HEK293 (cell line): Measurements from ENCODE around the gene UPK1A.

Source experiments
- HOXD13 ChIP-seq: sonication (generic); formaldehyde crosslinking; IDR thresholded peaks from 2 replicates; pipeline ENCODE4 v1.8.0; 2022; ENCODE audit warnings: missing genetic modification reagents, borderline replicate concordance
- WT1 ChIP-seq: fragments of 450-650 bp; formaldehyde crosslinking; IDR thresholded peaks from 2 replicates; pipeline ENCODE4 v1.5.1; 2016; ENCODE audit warnings: missing biosample characterization, missing genetic modification characterization
- ZEB2 ChIP-seq: fragments of 450-650 bp; formaldehyde crosslinking; IDR thresholded peaks from 2 replicates; pipeline ENCODE4 v1.5.1; 2016; ENCODE audit warnings: missing biosample characterization, missing genetic modification characterization
- ZFP37 ChIP-seq: fragments of 450-650 bp; formaldehyde crosslinking; IDR thresholded peaks from 2 replicates; pipeline ENCODE4 v1.5.1; 2016; ENCODE audit warnings: missing biosample characterization, missing genetic modification characterization
- ZNF121 ChIP-seq: fragments of 450-650 bp; formaldehyde crosslinking; IDR thresholded peaks from 2 replicates; pipeline ENCODE4 v1.5.1; 2016; ENCODE audit warnings: missing biosample characterization, missing genetic modification characterization
- ZNF140 ChIP-seq: fragments of 450-650 bp; formaldehyde crosslinking; IDR thresholded peaks from 2 replicates; pipeline ENCODE4 v1.5.1; 2016; ENCODE audit warnings: missing biosample characterization, missing genetic modification characterization
- ZNF146 ChIP-seq: fragments of 450-650 bp; formaldehyde crosslinking; IDR thresholded peaks from 2 replicates; pipeline ENCODE4 v1.5.1; 2016; ENCODE audit warnings: missing biosample characterization, missing genetic modification characterization
- ZNF19 ChIP-seq: fragments of 450-650 bp; formaldehyde crosslinking; IDR thresholded peaks from 2 replicates; pipeline ENCODE4; 2016; ENCODE audit warnings: missing biosample characterization, missing genetic modification characterization, low read depth
- ZNF23 ChIP-seq: fragments of 450-650 bp; formaldehyde crosslinking; IDR thresholded peaks from 2 replicates; pipeline ENCODE4 v1.5.1; 2016; ENCODE audit warnings: missing biosample characterization, missing genetic modification characterization, borderline replicate concordance
- ZNF266 ChIP-seq: fragments of 450-650 bp; formaldehyde crosslinking; IDR thresholded peaks from 2 replicates; pipeline ENCODE4 v1.5.1; 2016; ENCODE audit warnings: missing biosample characterization, missing genetic modification characterization, low read depth
- ZNF501 ChIP-seq: fragments of 450-650 bp; formaldehyde crosslinking; IDR thresholded peaks from 2 replicates; pipeline ENCODE4 v1.5.1; 2016; ENCODE audit warnings: missing biosample characterization, missing genetic modification characterization
- ZNF558 ChIP-seq: fragments of 450-650 bp; formaldehyde crosslinking; IDR thresholded peaks from 2 replicates; pipeline ENCODE4 v1.5.1; 2016; ENCODE audit warnings: missing biosample characterization, missing genetic modification characterization
- ZNF610 ChIP-seq: fragments of 450-650 bp; formaldehyde crosslinking; IDR thresholded peaks from 2 replicates; pipeline ENCODE4 v1.5.1; 2016; ENCODE audit warnings: missing biosample characterization, missing genetic modification characterization, borderline replicate concordance
- ZNF701 ChIP-seq: fragments of 450-650 bp; formaldehyde crosslinking; IDR thresholded peaks from 2 replicates; pipeline ENCODE4 v1.5.1; 2016; ENCODE audit warnings: missing biosample characterization, missing genetic modification characterization
- TF ChIP-seq, protein P1 (sequence below): fragments of 450-650 bp; formaldehyde crosslinking; conservative IDR thresholded peaks from 2 replicates; pipeline ENCODE4 v1.5.1; 2016; ENCODE audit warnings: low read depth, missing biosample characterization, missing genetic modification characterization
- TF ChIP-seq, protein P2 (sequence below): fragments of 450-650 bp; formaldehyde crosslinking; IDR thresholded peaks from 2 replicates; pipeline ENCODE4 v1.5.1; 2016; ENCODE audit warnings: missing biosample characterization, missing genetic modification characterization, low read depth
- TF ChIP-seq, protein P3 (sequence below): fragments of 450-650 bp; formaldehyde crosslinking; IDR thresholded peaks from 2 replicates; pipeline ENCODE4 v1.5.1; 2016; ENCODE audit warnings: missing biosample characterization, missing genetic modification characterization, low read depth
- TF ChIP-seq, protein P4 (sequence below): fragments of 450-650 bp; formaldehyde crosslinking; conservative IDR thresholded peaks from 2 replicates; pipeline ENCODE4 v1.5.1; 2016; ENCODE audit warnings: low read depth, missing biosample characterization, missing genetic modification characterization
- TF ChIP-seq, protein P5 (sequence below): fragments of 450-650 bp; formaldehyde crosslinking; IDR thresholded peaks from 2 replicates; pipeline ENCODE4 v1.5.1; 2016; ENCODE audit warnings: missing biosample characterization, missing genetic modification characterization
- TF ChIP-seq, protein P6 (sequence below): fragments of 450-650 bp; formaldehyde crosslinking; IDR thresholded peaks from 2 replicates; pipeline ENCODE4 v1.5.1; 2016; ENCODE audit warnings: missing biosample characterization, missing genetic modification characterization
- TF ChIP-seq, protein P7 (sequence below): fragments of 450-650 bp; IDR thresholded peaks from 2 replicates; pipeline ENCODE4 v1.5.1; 2018; ENCODE audit warnings: missing biosample characterization, mild to moderate bottlenecking, missing genetic modification characterization

The UPK1A gene

DNA sequence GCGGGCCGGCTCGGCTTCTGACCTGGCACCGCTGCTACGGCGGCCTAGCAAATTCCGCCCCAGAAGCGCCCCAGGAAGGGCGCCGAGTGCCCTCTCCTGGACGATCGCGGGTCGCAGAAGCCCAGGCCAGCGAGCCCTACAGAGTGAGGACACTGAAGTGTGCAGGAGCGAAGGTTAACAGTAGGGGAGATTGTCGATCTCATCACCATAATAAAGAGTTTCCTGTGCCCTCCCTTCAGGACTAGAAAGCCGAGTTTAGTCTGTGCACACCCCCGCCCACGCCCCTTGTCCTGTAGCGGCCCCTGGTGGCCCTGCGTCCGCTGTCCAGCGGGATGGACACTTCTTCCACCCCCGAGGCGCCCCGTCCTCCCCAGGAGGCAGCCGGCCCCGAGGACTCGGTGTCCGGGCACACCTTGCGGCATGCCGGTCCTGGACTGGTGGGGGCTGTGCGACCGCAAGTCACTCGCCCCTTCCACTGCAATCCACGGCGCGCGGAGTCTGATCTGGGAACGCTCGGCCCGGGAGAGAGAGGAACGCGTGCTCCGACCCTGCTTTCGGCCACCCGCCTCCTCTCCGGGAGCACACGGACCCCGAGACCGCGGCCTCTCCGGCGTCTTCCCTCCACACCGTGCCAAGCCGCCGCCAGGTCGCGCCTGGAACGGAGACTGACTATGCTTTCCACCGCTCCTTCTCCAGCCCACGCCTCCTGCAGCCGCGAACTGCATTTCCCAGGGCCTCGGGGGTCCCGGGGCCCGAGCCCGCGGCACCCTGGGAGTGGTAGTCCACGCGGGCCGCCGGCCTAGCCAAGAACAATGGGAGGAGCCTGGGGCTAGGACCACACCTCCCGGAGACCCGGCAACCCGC is 50.7 kb downstream of the UPK1A start (continued):
- TF ChIP-seq ZNF501 (tag by site-specific recombination) (peak; percentile 99), ZNF140 (no peak), WT1 (tag by site-specific recombination) (peak; percentile 68; the same call in 1 of the 2 replicates), ZNF266 (no peak), ZNF23 (tag by site-specific recombination) (no peak), ZEB2 (tag by site-specific recombination) (peak; percentile 98), ZNF121 (peak; percentile 70; the same call in 1 of the 2 replicates), ZNF701 (no peak), ZNF19 (tag by site-specific recombination) (no peak), ZNF146 (tag by site-specific recombination) (peak; percentile 57; the same call in 1 of the 2 replicates), ZFP37 (tag by site-specific recombination) (peak; percentile 97), ZNF558 (tag by site-specific recombination) (no peak), ZNF610 (tag by site-specific recombination) (peak; percentile 95), HOXD13 (no peak)
- TF ChIP-seq, protein P1, sequence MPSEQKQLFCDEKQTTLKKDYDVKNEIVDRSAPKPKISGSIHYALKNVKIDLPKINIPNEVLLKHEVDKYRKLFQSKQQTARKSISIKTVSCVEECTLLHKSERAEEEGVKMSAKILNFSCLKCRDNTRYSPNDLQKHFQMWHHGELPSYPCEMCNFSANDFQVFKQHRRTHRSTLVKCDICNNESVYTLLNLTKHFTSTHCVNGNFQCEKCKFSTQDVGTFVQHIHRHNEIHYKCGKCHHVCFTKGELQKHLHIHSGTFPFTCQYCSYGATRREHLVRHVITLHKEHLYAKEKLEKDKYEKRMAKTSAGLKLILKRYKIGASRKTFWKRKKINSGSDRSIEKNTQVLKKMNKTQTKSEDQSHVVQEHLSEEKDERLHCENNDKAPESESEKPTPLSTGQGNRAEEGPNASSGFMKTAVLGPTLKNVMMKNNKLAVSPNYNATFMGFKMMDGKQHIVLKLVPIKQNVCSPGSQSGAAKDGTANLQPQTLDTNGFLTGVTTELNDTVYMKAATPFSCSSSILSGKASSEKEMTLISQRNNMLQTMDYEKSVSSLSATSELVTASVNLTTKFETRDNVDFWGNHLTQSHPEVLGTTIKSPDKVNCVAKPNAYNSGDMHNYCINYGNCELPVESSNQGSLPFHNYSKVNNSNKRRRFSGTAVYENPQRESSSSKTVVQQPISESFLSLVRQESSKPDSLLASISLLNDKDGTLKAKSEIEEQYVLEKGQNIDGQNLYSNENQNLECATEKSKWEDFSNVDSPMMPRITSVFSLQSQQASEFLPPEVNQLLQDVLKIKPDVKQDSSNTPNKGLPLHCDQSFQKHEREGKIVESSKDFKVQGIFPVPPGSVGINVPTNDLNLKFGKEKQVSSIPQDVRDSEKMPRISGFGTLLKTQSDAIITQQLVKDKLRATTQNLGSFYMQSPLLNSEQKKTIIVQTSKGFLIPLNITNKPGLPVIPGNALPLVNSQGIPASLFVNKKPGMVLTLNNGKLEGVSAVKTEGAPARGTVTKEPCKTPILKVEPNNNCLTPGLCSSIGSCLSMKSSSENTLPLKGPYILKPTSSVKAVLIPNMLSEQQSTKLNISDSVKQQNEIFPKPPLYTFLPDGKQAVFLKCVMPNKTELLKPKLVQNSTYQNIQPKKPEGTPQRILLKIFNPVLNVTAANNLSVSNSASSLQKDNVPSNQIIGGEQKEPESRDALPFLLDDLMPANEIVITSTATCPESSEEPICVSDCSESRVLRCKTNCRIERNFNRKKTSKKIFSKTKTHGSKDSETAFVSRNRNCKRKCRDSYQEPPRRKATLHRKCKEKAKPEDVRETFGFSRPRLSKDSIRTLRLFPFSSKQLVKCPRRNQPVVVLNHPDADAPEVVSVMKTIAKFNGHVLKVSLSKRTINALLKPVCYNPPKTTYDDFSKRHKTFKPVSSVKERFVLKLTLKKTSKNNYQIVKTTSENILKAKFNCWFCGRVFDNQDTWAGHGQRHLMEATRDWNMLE (tag by site-specific recombination) = no peak; the same call in 1 of the 2 replicates
- TF ChIP-seq, protein P2, sequence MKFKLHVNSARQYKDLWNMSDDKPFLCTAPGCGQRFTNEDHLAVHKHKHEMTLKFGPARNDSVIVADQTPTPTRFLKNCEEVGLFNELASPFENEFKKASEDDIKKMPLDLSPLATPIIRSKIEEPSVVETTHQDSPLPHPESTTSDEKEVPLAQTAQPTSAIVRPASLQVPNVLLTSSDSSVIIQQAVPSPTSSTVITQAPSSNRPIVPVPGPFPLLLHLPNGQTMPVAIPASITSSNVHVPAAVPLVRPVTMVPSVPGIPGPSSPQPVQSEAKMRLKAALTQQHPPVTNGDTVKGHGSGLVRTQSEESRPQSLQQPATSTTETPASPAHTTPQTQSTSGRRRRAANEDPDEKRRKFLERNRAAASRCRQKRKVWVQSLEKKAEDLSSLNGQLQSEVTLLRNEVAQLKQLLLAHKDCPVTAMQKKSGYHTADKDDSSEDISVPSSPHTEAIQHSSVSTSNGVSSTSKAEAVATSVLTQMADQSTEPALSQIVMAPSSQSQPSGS (tag by site-specific recombination) = no peak
- TF ChIP-seq, protein P3, sequence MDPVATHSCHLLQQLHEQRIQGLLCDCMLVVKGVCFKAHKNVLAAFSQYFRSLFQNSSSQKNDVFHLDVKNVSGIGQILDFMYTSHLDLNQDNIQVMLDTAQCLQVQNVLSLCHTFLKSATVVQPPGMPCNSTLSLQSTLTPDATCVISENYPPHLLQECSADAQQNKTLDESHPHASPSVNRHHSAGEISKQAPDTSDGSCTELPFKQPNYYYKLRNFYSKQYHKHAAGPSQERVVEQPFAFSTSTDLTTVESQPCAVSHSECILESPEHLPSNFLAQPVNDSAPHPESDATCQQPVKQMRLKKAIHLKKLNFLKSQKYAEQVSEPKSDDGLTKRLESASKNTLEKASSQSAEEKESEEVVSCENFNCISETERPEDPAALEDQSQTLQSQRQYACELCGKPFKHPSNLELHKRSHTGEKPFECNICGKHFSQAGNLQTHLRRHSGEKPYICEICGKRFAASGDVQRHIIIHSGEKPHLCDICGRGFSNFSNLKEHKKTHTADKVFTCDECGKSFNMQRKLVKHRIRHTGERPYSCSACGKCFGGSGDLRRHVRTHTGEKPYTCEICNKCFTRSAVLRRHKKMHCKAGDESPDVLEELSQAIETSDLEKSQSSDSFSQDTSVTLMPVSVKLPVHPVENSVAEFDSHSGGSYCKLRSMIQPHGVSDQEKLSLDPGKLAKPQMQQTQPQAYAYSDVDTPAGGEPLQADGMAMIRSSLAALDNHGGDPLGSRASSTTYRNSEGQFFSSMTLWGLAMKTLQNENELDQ = no peak
- TF ChIP-seq, protein P4, sequence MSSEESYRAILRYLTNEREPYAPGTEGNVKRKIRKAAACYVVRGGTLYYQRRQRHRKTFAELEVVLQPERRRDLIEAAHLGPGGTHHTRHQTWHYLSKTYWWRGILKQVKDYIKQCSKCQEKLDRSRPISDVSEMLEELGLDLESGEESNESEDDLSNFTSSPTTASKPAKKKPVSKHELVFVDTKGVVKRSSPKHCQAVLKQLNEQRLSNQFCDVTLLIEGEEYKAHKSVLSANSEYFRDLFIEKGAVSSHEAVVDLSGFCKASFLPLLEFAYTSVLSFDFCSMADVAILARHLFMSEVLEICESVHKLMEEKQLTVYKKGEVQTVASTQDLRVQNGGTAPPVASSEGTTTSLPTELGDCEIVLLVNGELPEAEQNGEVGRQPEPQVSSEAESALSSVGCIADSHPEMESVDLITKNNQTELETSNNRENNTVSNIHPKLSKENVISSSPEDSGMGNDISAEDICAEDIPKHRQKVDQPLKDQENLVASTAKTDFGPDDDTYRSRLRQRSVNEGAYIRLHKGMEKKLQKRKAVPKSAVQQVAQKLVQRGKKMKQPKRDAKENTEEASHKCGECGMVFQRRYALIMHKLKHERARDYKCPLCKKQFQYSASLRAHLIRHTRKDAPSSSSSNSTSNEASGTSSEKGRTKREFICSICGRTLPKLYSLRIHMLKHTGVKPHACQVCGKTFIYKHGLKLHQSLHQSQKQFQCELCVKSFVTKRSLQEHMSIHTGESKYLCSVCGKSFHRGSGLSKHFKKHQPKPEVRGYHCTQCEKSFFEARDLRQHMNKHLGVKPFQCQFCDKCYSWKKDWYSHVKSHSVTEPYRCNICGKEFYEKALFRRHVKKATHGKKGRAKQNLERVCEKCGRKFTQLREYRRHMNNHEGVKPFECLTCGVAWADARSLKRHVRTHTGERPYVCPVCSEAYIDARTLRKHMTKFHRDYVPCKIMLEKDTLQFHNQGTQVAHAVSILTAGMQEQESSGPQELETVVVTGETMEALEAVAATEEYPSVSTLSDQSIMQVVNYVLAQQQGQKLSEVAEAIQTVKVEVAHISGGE (tag by site-specific recombination) = peak; percentile 96
- TF ChIP-seq, protein P5, sequence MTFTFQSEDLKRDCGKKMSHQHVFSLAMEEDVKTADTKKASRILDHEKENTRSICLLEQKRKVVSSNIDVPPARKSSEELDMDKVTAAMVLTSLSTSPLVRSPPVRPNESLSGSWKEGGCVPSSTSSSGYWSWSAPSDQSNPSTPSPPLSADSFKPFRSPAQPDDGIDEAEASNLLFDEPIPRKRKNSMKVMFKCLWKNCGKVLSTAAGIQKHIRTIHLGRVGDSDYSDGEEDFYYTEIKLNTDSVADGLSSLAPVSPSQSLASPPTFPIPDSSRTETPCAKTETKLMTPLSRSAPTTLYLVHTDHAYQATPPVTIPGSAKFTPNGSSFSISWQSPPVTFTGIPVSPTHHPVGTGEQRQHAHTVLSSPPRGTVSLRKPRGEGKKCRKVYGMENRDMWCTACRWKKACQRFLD (tag by site-specific recombination) = no peak
- TF ChIP-seq, protein P6, sequence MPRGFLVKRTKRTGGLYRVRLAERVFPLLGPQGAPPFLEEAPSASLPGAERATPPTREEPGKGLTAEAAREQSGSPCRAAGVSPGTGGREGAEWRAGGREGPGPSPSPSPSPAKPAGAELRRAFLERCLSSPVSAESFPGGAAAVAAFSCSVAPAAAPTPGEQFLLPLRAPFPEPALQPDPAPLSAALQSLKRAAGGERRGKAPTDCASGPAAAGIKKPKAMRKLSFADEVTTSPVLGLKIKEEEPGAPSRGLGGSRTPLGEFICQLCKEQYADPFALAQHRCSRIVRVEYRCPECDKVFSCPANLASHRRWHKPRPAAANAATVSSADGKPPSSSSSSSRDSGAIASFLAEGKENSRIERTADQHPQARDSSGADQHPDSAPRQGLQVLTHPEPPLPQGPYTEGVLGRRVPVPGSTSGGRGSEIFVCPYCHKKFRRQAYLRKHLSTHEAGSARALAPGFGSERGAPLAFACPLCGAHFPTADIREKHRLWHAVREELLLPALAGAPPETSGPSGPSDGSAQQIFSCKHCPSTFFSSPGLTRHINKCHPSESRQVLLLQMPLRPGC (tag by site-specific recombination) = peak; percentile 48
- TF ChIP-seq, protein P7, sequence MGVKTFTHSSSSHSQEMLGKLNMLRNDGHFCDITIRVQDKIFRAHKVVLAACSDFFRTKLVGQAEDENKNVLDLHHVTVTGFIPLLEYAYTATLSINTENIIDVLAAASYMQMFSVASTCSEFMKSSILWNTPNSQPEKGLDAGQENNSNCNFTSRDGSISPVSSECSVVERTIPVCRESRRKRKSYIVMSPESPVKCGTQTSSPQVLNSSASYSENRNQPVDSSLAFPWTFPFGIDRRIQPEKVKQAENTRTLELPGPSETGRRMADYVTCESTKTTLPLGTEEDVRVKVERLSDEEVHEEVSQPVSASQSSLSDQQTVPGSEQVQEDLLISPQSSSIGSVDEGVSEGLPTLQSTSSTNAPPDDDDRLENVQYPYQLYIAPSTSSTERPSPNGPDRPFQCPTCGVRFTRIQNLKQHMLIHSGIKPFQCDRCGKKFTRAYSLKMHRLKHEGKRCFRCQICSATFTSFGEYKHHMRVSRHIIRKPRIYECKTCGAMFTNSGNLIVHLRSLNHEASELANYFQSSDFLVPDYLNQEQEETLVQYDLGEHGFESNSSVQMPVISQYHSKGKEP (tag by site-specific recombination) = peak; percentile 67
